OCI-LY7 (cell line): ENCODE results near the gene RAB3C.

ENCODE experiments used
- EZH2phosphoT487 ChIP-seq: fragments of 200-600 bp; sonication (generic); IDR thresholded peaks from 2 replicates; pipeline ENCODE4 v1.6.1; 2018; ENCODE audit warnings: low read depth, borderline replicate concordance, mild to moderate bottlenecking, mixed run types, antibody characterized with exemption, low read length, moderate library complexity, mixed read lengths
- TF ChIP-seq, protein P1 (sequence below): fragments of 200-600 bp; sonication (generic); conservative IDR thresholded peaks from 2 replicates; pipeline ENCODE4 v1.5.1; 2014; ENCODE audit warnings: mild to moderate bottlenecking, antibody characterized with exemption, low read length, moderate library complexity, mixed read lengths

DNA sequence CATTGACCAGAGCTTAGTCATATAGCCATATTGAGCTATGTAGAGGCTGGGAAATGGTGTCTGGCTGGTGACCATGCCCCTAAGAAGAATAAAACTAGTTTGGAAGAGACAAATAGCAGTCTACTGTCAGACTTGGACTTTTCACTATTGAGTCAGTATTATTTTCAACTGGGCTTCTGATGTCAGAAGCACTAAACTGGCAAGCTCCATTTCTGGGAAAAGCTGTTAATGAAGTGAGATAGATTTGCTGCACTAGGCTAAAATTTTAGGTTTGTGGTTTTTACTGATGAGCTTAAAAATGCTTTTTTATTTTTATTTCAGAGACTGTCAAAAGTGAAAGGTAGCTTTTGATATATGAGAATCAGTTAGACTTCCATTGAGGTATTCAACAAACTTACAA, 220.2 kb downstream of the RAB3C start:
- TF ChIP-seq, protein P1, sequence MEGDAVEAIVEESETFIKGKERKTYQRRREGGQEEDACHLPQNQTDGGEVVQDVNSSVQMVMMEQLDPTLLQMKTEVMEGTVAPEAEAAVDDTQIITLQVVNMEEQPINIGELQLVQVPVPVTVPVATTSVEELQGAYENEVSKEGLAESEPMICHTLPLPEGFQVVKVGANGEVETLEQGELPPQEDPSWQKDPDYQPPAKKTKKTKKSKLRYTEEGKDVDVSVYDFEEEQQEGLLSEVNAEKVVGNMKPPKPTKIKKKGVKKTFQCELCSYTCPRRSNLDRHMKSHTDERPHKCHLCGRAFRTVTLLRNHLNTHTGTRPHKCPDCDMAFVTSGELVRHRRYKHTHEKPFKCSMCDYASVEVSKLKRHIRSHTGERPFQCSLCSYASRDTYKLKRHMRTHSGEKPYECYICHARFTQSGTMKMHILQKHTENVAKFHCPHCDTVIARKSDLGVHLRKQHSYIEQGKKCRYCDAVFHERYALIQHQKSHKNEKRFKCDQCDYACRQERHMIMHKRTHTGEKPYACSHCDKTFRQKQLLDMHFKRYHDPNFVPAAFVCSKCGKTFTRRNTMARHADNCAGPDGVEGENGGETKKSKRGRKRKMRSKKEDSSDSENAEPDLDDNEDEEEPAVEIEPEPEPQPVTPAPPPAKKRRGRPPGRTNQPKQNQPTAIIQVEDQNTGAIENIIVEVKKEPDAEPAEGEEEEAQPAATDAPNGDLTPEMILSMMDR: no peak
- no peak for TF ChIP-seq EZH2phosphoT487
